GM12878 (cell line): ENCODE measurements around the gene EEF1AKMT3. TPM values are rescaled to one million over a fixed set of nuclear protein-coding genes. Genes with fewer than 3 reads are reported as not detected.

Experiments used
- CEBPB ChIP-seq, 2 experiments: fragments of 150-350 bp in 1 of 2; IDR thresholded peaks; 2 replicates each; pipeline ENCODE4 v1.6.1; 2012 to 2014; ENCODE audit warnings: low read depth in 2 of 2, low read length in 2 of 2, borderline replicate concordance in 1 of 2, inconsistent platforms in 1 of 2
- FOXK2 ChIP-seq: fragments of 450-650 bp; IDR thresholded peaks from 2 replicates; pipeline ENCODE4 v1.6.1; 2017; ENCODE audit warnings: mild to moderate bottlenecking, moderate library complexity
- HDGF ChIP-seq: fragments of 450-650 bp; IDR thresholded peaks from 2 replicates; pipeline ENCODE4 v1.6.1; 2016; ENCODE audit warnings: antibody characterized with exemption
- IKZF1 ChIP-seq: fragments of 450-650 bp; conservative IDR thresholded peaks from 2 replicates; pipeline ENCODE4 v1.6.1; 2017; ENCODE audit warnings: antibody characterized with exemption, mild to moderate bottlenecking
- MYC ChIP-seq: IDR thresholded peaks from 2 replicates; pipeline ENCODE4 v1.6.1; 2011; ENCODE audit warnings: mild to moderate bottlenecking, low read length, moderate library complexity, inconsistent platforms; ENCODE audit not compliant: insufficient read depth, insufficient replicate concordance, insufficient read length, severe bottlenecking
- NRF1 ChIP-seq: conservative IDR thresholded peaks from 2 replicates; pipeline ENCODE4 v1.6.1; 2011; ENCODE audit warnings: mild to moderate bottlenecking, low read depth, low read length, improper control_type of control experiment
- PML ChIP-seq: IDR thresholded peaks from 2 replicates; pipeline ENCODE4 v1.6.1; 2012; ENCODE audit warnings: low read length, inconsistent platforms
- POLR2A ChIP-seq: IDR thresholded peaks from 2 replicates; pipeline ENCODE4 v1.6.1; 2011; ENCODE audit warnings: low read depth, mild to moderate bottlenecking, low read length
- RAD51 ChIP-seq: fragments of 450-650 bp; IDR thresholded peaks from 2 replicates; pipeline ENCODE4 v1.6.1; 2016; ENCODE audit warnings: moderate library complexity, mild to moderate bottlenecking, inconsistent platforms
- RELA ChIP-seq: fragments of 450-650 bp; IDR thresholded peaks from 2 replicates; pipeline ENCODE4 v1.8.0; 2014; ENCODE audit warnings: borderline replicate concordance; ENCODE audit not compliant: partially characterized antibody
- SIN3A ChIP-seq: IDR thresholded peaks from 2 replicates; pipeline ENCODE4 v1.6.1; 2012; ENCODE audit warnings: low read depth, low read length, improper control_type of control experiment
- SP1 ChIP-seq: IDR thresholded peaks from one replicate; pipeline ENCODE4 v1.6.1; 2011; ENCODE audit warnings: low read depth, low read length
- SREBF2 ChIP-seq: IDR thresholded peaks from 2 replicates; pipeline ENCODE4 v1.6.1; 2012; ENCODE audit warnings: mild to moderate bottlenecking, low read length
- SUZ12 ChIP-seq: fragments of 200-600 bp; sonication (generic); IDR thresholded peaks from one replicate; pipeline ENCODE4 v1.6.1; 2018; ENCODE audit warnings: antibody characterized with exemption, mild to moderate bottlenecking; ENCODE audit not compliant: unreplicated experiment
- TARDBP ChIP-seq: IDR thresholded peaks from 2 replicates; pipeline ENCODE4 v1.6.1; 2016; ENCODE audit warnings: borderline replicate concordance
- USF2 ChIP-seq: IDR thresholded peaks from 2 replicates; pipeline ENCODE4 v1.6.1; 2011; ENCODE audit warnings: low read depth, low read length, improper control_type of control experiment, borderline replicate concordance
- YBX1 ChIP-seq: fragments of 450-650 bp; IDR thresholded peaks from 2 replicates; pipeline ENCODE4 v1.6.1; 2016; ENCODE audit warnings: antibody characterized with exemption
- polyA plus RNA-seq, 11 experiments: library from polyadenylated mRNA; depleted of rRNA in 4 of 11; unstranded in 6 of 11; stranded (reverse) in 5 of 11; fragments of >200 nt; fragmentation: Nextera tagmentation in 4 of 11; fragmentation: Illumina TruSeq in 1 of 11; extraction: Ambion mirVana in 4 of 11; extraction: Trizol in 1 of 11; gene quantifications; 1 replicate in 1 of 11; 2 replicates in 10 of 11; pipeline versions ENCODE4 v1.2.1 to v1.2.3, GENCODE V29; 2011 to 2016; ENCODE audit warnings: inconsistent platforms in 2 of 11, missing spikeins in 2 of 11, low read depth in 1 of 11
- total RNA-seq, 4 experiments: library from RNA; depleted of rRNA in 3 of 4; stranded (reverse); fragments of >200 nt in 3 of 4; fragmentation: Illumina TruSeq in 1 of 4; extraction: Trizol in 1 of 4; gene quantifications; 2 replicates each; pipeline versions ENCODE4 v1.2.1 to v1.2.3, GENCODE V29; 2013 to 2021
- TF ChIP-seq, protein P1 (sequence below): fragments of 450-650 bp; formaldehyde crosslinking; IDR thresholded peaks from 2 replicates; pipeline ENCODE4 v1.5.0; 2022; ENCODE audit warnings: mild to moderate bottlenecking, missing genetic modification characterization
- TF ChIP-seq, protein P2 (sequence below): fragments of 450-650 bp; IDR thresholded peaks from 2 replicates; pipeline ENCODE4 v1.6.1; 2018; ENCODE audit warnings: borderline replicate concordance, mild to moderate bottlenecking; ENCODE audit not compliant: partially characterized antibody
- TF ChIP-seq, protein P3 (sequence below): IDR thresholded peaks from 2 replicates; pipeline ENCODE4 v1.6.1; 2012; ENCODE audit warnings: mild to moderate bottlenecking, low read depth, low read length

The EEF1AKMT3 gene
- total and polyA plus RNA-seq, 10 of the 15 experiments (the other 5 are each of a cell fraction or from before 2014, with no cell fraction given): 1.2 to 8.2 (median 3.5) TPM

DNA sequence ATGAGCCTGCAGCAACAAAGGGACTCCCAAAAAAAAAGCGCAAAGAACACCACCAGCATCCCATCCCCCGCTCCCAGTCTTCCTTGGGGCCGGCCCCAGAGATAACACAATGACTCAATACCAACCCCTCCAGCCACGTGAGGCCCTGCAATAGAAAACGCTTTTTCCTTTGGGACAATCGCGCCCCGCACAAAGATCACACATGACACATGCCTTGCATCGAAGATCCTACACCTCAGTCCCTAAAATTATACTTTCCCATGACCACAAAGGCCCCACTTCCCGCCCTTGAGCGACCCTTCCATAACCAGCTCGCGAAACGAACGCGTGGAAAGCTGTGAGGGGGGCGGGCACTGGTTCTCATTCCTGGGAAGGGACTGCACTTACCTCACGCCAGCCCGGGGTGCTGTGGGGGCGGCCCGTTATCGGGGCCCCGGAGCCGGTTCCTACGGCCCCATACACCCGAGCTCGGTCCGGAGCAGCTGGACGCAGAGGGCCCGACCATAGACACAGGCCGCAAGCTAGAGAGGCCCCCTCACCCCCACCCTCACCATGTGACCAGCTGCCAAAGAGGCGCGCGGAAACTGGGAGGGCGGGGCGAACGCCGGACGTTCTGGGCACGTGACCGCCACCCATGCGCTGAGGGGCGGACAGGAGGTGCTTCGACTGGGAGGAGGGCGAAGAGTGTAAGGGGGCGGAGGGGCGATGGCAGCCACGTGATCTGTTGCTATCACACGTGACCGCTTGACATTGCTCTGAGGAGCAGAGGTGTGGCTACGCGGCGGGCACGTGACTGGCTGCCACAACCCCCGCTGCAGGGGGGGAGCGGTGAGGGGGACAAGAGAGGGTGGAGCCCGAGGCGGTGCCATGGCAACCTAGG is 20.4 kb upstream of the EEF1AKMT3 start, which contains the start of gene CDK4 (continued):
- TF ChIP-seq, protein P1, sequence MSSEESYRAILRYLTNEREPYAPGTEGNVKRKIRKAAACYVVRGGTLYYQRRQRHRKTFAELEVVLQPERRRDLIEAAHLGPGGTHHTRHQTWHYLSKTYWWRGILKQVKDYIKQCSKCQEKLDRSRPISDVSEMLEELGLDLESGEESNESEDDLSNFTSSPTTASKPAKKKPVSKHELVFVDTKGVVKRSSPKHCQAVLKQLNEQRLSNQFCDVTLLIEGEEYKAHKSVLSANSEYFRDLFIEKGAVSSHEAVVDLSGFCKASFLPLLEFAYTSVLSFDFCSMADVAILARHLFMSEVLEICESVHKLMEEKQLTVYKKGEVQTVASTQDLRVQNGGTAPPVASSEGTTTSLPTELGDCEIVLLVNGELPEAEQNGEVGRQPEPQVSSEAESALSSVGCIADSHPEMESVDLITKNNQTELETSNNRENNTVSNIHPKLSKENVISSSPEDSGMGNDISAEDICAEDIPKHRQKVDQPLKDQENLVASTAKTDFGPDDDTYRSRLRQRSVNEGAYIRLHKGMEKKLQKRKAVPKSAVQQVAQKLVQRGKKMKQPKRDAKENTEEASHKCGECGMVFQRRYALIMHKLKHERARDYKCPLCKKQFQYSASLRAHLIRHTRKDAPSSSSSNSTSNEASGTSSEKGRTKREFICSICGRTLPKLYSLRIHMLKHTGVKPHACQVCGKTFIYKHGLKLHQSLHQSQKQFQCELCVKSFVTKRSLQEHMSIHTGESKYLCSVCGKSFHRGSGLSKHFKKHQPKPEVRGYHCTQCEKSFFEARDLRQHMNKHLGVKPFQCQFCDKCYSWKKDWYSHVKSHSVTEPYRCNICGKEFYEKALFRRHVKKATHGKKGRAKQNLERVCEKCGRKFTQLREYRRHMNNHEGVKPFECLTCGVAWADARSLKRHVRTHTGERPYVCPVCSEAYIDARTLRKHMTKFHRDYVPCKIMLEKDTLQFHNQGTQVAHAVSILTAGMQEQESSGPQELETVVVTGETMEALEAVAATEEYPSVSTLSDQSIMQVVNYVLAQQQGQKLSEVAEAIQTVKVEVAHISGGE: peak; percentile 40; the same call in 1 of the 2 replicates
- TF ChIP-seq MYC (peak; percentile 74), IKZF1 (peak; percentile 82), HDGF (peak; percentile 99), SP1 (peak; percentile 88), POLR2A (peak; percentile 94), YBX1 (no peak), FOXK2 (peak; percentile 72; the same call in 1 of the 2 replicates), SREBF2 (no peak), NRF1 (peak; percentile 31; the same call in 1 of the 2 replicates), SIN3A (peak; percentile 76), RELA (peak; percentile 99), TARDBP (peak; percentile 83), SUZ12 (no peak), USF2 (peak; percentile 100), PML (peak; percentile 67; the same call in 1 of the 2 replicates), CEBPB (IDR thresholded peaks at IDR 0.05; ENCODE audit: borderline replicate concordance in 1 of 2, low read depth in 2 of 2, low read length in 2 of 2) (no peak), RAD51 (peak; percentile 100)
- TF ChIP-seq, protein P2, sequence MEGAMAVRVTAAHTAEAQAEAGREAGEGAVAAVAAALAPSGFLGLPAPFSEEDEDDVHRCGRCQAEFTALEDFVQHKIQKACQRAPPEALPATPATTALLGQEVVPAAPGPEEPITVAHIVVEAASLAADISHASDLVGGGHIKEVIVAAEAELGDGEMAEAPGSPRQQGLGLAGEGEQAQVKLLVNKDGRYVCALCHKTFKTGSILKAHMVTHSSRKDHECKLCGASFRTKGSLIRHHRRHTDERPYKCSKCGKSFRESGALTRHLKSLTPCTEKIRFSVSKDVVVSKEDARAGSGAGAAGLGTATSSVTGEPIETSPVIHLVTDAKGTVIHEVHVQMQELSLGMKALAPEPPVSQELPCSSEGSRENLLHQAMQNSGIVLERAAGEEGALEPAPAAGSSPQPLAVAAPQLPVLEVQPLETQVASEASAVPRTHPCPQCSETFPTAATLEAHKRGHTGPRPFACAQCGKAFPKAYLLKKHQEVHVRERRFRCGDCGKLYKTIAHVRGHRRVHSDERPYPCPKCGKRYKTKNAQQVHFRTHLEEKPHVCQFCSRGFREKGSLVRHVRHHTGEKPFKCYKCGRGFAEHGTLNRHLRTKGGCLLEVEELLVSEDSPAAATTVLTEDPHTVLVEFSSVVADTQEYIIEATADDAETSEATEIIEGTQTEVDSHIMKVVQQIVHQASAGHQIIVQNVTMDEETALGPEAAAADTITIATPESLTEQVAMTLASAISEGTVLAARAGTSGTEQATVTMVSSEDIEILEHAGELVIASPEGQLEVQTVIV: no peak
- TF ChIP-seq, protein P3, sequence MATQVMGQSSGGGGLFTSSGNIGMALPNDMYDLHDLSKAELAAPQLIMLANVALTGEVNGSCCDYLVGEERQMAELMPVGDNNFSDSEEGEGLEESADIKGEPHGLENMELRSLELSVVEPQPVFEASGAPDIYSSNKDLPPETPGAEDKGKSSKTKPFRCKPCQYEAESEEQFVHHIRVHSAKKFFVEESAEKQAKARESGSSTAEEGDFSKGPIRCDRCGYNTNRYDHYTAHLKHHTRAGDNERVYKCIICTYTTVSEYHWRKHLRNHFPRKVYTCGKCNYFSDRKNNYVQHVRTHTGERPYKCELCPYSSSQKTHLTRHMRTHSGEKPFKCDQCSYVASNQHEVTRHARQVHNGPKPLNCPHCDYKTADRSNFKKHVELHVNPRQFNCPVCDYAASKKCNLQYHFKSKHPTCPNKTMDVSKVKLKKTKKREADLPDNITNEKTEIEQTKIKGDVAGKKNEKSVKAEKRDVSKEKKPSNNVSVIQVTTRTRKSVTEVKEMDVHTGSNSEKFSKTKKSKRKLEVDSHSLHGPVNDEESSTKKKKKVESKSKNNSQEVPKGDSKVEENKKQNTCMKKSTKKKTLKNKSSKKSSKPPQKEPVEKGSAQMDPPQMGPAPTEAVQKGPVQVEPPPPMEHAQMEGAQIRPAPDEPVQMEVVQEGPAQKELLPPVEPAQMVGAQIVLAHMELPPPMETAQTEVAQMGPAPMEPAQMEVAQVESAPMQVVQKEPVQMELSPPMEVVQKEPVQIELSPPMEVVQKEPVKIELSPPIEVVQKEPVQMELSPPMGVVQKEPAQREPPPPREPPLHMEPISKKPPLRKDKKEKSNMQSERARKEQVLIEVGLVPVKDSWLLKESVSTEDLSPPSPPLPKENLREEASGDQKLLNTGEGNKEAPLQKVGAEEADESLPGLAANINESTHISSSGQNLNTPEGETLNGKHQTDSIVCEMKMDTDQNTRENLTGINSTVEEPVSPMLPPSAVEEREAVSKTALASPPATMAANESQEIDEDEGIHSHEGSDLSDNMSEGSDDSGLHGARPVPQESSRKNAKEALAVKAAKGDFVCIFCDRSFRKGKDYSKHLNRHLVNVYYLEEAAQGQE: no peak
